ENCODE results near the gene BMP8A.

- TF ChIP-seq EZH2 (IDR thresholded peaks at IDR 0.05) (no peak), EZH2phosphoT487 (IDR thresholded peaks at IDR 0.05) (no peak)
- TF ChIP-seq, protein P1, sequence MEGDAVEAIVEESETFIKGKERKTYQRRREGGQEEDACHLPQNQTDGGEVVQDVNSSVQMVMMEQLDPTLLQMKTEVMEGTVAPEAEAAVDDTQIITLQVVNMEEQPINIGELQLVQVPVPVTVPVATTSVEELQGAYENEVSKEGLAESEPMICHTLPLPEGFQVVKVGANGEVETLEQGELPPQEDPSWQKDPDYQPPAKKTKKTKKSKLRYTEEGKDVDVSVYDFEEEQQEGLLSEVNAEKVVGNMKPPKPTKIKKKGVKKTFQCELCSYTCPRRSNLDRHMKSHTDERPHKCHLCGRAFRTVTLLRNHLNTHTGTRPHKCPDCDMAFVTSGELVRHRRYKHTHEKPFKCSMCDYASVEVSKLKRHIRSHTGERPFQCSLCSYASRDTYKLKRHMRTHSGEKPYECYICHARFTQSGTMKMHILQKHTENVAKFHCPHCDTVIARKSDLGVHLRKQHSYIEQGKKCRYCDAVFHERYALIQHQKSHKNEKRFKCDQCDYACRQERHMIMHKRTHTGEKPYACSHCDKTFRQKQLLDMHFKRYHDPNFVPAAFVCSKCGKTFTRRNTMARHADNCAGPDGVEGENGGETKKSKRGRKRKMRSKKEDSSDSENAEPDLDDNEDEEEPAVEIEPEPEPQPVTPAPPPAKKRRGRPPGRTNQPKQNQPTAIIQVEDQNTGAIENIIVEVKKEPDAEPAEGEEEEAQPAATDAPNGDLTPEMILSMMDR (IDR thresholded peaks at IDR 0.05), result no peak
These were observed 82.5 kb downstream of the BMP8A start for GRCh38 chr1:39573736-39574624.
